Hematopoietic multipotent progenitor cell treated with erythropoietin and hydrocortisone succinate and interleukin-3 and kit ligand, for 15 days (in vitro differentiated cells): Measurements from ENCODE around the gene CDC42SE2.
A peak's percentile ranks its signal among the peaks of the same experiment; 100 is the strongest.
"Not testable (repeated sequence)": the region's sequence is repeated elsewhere in the genome, so short reads cannot be mapped to it uniquely, and the experiment has no call there.

ENCODE experiments used
- DNase-seq: peaks from one replicate; pipeline ENCODE4 v3.0.0-alpha.2; 2015; ENCODE audit warnings: low spot score

The CDC42SE2 gene

GRCh38 chr5:131366428-131366827, 102.6 kb downstream of the CDC42SE2 start:
- no peak for DNase-seq

DNA sequence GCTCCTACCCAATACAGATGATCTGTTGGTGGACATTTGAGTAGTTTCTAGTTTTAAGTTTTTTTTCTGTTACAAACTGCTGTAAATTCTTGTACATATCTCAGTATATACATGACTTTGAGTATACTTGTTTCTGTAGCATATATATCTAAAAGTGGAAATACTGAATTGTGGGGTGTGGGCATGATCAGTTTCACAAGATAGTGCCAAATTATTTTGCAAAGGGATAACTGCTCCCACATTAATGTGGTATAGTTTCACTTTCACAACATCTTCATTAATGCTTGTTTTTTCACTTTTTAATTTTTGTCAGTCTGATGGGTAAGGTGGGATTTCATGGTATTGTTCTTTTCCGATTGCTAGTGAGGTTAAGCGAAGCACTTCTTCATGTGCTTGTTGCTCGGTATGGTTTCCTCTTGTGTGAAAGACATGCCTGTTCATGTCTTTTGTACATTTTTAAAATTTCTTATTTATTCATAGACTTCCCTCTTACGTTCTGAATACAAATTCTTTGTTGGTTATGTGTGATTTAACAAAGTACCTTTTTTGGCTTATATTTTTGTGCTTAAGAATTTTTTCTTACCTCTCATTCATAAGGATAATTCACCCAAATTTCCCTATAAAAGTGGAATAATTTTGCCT, 103.5 kb downstream of the CDC42SE2 start:
- no peak for DNase-seq

DNA sequence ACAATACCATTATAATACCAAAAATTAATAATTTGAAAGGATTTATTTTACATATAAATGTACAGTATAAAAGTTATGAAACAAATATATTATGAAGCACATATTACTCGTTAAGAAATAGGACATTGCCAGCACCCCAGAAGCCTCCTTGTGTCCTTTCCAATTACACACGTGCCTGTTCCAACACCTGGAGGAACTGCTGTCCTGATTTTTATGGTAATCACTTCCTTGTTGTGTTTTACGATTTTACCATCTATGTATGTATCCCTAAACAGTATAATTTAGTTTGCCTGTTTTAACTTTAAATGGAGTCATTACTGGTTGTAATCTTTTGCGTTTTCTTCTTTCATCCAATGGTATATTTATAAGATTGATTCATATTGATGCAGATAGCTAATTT, 105.0 kb downstream of the CDC42SE2 start:
- no peak for DNase-seq

GRCh38 chr5:131369558-131369957, 105.7 kb downstream of the CDC42SE2 start:
- DNase-seq, result no peak

- DNase-seq, result no peak
These were observed 108.0 kb downstream of the CDC42SE2 start for GRCh38 chr5:131371835-131372234.

GRCh38 chr5:131373265-131373664, 109.4 kb downstream of the CDC42SE2 start:
- DNase-seq, result peak; percentile 34

DNA sequence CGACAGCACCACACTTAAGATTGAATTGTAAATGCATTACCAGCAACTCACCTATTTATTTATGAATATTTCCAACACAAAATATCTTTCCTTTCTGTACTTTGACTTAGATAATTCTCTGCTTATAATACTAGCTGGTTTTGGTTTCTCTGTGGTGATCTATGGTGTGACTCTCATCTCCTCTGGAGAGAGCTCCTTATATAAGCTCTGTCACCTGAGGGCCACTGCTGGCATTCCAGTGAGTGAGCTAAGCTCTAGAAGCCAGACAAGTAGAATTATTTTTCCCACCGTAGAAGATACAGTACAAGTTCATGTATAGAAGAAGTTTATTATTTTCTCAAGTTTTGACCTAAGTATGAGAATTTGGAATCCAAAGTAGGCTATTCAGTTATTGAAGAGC, 111.5 kb downstream of the CDC42SE2 start:
- DNase-seq, result no peak

DNA sequence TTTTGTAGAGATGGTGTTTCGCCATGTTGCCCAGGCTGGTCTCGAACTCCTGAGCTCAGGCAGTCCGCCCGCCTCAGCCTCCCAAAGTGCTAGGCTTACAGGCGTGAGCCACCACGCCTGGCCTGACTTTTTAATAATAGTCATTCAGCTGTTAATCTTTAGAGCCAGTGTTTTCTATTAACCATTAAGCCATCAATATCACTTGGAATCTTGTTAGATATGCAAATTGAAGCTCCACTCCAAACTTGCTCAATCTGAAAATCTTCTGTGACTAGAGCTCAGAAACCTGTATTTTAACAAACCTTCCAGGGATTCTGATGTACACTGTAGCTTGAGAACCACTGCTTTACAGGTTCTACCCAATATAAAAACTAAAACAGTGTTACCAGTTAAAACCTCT, 113.5 kb downstream of the CDC42SE2 start:
- no peak for DNase-seq

DNA sequence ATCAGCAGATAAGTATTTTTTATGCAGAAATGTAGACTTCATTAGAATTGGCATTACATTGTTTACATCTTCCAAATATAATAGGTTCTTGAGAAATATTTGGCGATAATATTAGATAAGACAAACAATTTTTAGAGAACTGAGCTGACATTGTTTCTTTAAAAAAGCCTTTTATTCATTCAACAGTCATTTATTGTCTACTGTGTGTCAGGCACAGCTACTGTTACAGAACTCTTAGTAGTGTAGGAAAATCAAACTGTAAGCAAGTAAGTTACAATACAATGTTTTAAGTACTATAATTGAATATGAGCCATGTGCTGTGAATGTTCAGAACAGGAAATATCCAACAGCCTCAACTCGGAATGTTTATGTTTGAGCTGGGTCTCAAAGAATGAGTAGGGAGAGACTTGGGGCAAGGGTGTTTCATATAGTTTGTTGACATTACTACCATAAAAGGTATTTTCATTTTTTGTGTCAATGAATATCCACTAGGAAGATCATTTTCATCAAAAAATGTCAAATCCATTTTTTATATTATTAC, 114.0 kb downstream of the CDC42SE2 start:
- DNase-seq, result no peak

GRCh38 chr5:131378721-131379541, 115.1 kb downstream of the CDC42SE2 start:
- peak; percentile 60 for DNase-seq

- DNase-seq, result peak; percentile 44
These were observed 115.9 kb downstream of the CDC42SE2 start for GRCh38 chr5:131379723-131380122.

DNA sequence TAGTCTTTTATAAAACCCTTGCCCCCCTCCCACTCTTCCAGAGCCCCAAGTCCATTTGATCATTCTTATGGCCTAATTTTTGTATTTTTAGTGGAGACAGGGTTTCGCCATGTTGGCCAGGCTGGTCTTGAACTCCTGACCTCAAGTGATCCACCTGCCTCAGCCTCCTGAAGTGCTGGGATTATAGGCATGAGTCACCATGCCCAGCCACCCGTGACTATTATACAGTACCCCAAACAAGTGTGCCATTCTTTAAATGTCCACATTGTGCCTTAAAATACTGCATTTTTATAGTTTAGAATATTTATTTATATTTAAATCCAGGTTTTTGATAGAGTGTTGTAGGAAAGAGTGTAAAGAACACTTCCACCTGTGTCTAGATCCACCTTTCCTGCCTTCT, 116.4 kb downstream of the CDC42SE2 start:
- not testable (repeated sequence) for DNase-seq

GRCh38 chr5:131381021-131381420, 117.2 kb downstream of the CDC42SE2 start:
- no peak for DNase-seq

DNA sequence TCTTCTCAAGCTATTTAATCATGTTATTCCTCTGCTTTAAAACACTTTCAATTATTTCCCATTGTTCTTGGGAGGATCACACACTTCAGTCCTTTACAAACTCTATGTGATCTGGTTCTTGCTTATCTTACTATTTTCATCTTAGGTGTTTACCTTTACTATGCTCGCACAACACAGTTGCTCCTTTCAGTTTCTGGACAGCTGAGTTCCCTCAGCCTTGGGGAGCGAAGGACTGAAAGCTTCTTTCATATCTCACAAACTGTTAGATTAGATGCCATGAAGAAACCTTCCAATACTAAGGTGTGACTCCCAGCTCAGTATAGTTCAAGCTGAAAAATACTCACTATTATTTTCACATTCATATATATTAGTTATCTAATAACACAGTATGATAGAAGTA, 117.9 kb downstream of the CDC42SE2 start:
- DNase-seq, result no peak

DNA sequence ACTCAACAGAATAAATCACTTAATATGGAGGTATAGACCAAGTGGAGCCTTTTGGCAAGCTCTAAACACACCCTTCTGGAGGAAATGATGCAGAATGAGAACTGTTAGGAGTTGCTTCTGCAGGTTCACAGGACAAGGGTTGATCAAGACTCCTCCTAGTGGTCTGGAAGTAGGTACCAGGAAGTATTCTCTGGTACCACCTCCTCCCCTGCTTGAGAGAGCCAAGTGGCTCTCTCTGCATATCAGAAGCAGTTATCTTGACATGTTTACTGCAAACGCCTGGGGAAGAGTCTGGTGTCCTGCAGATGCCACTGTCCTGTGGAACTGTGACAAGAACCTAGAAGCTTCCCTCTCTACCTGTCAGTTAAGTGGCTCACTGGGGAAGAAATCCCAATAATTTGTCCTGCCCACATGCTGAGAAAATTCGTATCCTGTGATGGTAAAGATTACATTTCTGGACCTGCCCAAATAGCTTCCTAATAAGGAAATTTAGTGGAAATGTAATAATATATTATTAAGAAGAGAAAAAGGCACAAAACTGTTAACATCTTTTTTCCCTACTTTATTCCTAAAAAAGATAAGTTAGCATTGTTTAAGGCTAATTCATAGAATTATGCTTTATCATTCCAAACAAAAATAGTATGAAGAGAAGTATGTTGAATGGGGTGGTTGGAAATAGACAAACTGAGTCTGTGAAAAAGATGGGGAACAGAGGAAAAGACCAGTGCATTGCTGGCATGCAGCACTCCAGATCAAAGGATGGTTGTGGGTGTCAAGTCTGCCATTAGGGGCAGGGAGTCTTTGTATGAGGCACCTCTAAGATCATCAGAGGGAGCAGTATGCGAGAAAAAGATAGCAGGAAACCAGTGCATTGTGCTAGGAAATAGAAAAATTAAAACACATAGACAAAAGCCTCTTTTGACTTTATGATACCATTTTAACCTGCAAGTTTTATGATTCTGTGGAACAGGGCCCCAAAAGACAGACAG, 118.8 kb downstream of the CDC42SE2 start:
- peak; percentile 83 for DNase-seq

DNA sequence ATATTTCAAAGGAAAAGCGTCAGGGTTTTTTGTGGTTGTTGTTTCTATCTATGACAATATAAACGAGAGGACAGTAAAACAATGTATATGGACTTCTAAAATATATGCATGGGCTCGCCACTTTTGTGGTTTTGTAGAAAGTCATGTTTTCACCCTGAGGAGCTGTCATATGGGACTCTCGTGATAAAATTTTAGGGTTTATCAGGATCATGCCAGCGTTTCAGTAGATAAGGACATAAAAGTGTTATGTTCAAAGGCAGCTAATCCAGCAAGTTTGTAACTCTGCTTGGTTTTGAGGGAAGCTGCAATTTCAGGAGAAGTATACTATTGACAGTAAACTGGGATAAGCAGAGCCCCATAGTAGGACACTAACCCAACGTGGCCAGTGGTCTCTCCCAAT, 120.3 kb downstream of the CDC42SE2 start:
- no peak for DNase-seq

DNA sequence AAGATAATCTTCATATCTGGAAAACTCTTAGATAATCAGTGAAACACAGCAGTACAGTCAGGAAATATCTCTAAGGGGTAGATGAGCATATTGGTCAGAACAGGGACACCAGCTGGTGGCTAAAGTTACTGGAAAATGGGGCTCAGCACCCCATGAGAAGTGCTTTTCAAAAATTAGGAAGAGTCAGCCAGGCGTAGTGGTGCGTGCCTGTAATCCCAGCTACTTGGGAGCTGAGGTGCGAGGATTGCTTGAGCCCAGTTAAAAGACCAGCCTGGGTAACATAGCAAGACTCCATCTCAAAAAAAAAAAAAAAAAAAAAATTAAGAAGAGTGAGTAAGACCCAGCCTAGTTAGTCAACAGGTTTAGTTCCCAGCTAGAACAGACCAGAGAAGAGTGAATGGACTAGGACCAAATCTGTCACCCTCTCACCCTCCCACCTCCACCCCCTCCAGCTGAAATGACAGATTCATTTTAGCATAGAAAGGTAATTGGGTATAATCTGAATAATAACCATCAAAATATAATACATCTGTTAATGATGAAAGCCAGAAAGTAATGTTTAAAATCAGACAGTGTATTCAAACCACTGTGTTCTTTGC, 120.9 kb downstream of the CDC42SE2 start:
- no peak for DNase-seq

DNA sequence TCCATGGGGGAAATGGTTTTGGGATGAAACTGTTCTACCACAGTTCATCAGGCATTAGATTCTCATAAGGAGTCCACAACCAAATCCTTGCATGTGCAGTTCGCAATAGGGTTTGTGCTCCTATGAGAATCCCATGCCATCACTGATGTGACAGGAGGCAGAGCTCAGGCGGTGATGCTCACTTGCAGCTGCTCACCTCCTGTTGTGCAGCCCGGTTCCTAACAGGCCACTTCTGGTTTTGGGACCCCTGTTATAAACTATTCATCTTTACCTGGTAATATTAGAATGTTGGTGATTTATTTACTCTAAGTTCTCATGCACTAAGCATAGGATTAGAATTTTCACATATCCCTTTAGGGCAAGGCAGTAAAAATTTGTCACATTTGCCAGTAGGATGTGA, 122.3 kb downstream of the CDC42SE2 start:
- no peak for DNase-seq

DNA sequence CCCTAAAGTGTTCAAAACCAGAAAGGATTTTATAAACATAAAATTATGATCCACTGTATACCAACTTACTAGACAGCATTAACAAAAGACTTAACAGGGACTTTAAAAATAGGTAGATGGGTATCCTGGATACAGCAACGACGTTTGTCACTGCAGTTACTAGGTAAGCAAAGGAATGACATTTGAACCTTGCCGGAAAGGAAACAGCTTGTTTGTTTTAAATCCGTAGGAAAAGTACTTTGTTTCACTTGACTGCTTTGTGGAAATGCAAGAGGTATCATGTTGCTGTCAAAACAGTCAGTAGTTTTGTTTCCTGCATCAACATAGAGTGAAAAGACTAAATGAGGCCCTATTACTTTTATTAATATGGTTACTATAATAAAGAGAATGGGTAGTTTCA, 122.9 kb downstream of the CDC42SE2 start:
- no peak for DNase-seq

DNA sequence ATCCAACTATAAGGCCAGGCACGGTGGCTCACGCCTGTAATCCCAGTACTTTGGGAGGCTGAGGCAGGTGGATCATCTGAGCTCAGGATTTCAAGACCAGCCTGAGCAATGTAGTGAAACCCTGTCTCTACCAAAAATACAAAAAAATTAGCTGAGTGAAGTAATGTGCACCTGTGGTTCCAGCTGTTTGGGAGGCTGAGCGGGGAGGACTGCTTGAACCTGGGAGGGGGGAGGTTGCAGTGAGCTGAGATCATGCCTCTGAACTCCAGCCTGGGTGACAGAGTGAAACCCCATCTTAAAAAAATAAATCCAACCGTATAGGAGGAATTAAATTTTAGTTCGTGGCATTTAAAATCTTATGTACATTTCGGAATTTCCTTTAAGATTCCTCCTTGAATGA, 123.4 kb downstream of the CDC42SE2 start:
- DNase-seq, result no peak

DNA sequence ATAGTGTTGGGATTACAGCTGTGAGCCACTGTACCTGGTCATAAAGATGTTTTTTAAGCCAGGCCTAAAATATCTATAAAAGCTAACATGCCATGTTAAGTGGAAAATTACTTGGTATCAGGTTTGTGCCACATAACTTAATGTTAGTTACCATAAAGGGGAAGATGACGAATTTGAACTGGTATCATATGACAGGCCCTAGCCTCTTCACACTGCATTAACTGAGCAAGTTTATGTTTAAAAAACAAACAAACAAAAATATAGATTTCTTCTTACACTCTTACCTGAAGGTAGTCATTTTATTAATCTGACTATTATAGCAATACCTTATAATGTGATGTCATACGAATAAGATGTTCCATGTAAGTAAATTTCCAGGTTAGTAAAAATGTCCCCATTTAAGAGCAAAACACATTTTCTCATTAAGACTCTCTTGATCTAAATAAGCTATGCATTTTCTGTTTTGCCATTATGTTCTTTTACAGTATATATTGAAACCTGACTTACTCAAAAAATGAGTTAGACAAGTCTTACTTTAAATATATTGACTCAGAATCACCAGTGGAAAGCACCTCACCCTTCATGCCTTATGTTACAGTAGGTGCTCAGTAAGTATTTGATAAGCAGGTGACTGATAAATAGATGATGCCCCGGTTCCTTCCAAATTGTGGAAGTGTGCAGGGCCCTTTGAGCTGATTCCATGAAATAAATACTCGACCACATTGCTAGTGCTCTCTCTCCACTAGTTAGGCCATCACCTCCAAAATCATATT, 125.4 kb downstream of the CDC42SE2 start:
- DNase-seq, result no peak
